Spleen (tissue), 11 donors: Measurements from ENCODE around the gene ADGRG3. TPM values are rescaled to one million over a fixed set of nuclear protein-coding genes. Genes with fewer than 3 reads are reported as not detected.

ENCODE experiments used
- DNase-seq: peaks from one replicate; pipeline ENCODE4 v3.0.0-alpha.2; 2020
- H3K27ac ChIP-seq, 8 donors: fragments of 200-600 bp; sonication (generic) in 7 of 8; 1 replicate in 4 of 8; 2 replicates in 4 of 8; pipeline versions ENCODE4 v1.5.0 to v1.8.0; 2016 to 2021; ENCODE audit warnings: inconsistent platforms in 4 of 8, mild to moderate bottlenecking in 4 of 8, moderate library complexity in 1 of 8
- H3K27me3 ChIP-seq, 7 donors: fragments of 200-600 bp; sonication (generic) in 6 of 7; replicated peaks in 1 of 7; 1 replicate in 4 of 7; 2 replicates in 3 of 7; pipeline versions ENCODE4 v1.5.0 to v1.8.0; 2016 to 2021; ENCODE audit warnings: inconsistent platforms in 3 of 7, mild to moderate bottlenecking in 1 of 7
- H3K36me3 ChIP-seq, 6 donors: fragments of 200-600 bp; sonication (generic) in 5 of 6; 1 replicate in 4 of 6; 2 replicates in 2 of 6; pipeline versions ENCODE4 v1.5.0 to v1.8.0; 2016 to 2021; ENCODE audit warnings: inconsistent platforms in 2 of 6
- H3K4me1 ChIP-seq, 6 donors: fragments of 200-600 bp; sonication (generic) in 5 of 6; 1 replicate in 3 of 6; 2 replicates in 3 of 6; pipeline versions ENCODE4 v1.5.0 to v1.8.0; 2016 to 2021; ENCODE audit warnings: inconsistent platforms in 3 of 6
- H3K4me3 ChIP-seq, 8 donors: fragments of 200-600 bp; sonication (generic) in 7 of 8; 1 replicate in 4 of 8; 2 replicates in 4 of 8; pipeline versions ENCODE4 v1.5.0 to v1.8.0; 2016 to 2021; ENCODE audit warnings: inconsistent platforms in 4 of 8, mild to moderate bottlenecking in 4 of 8, moderate library complexity in 2 of 8
- H3K9me3 ChIP-seq, 8 donors: fragments of 200-600 bp; sonication (generic) in 7 of 8; 1 replicate in 4 of 8; 2 replicates in 4 of 8; pipeline versions ENCODE4 v1.5.0 to v1.8.0; 2016 to 2021; ENCODE audit warnings: inconsistent platforms in 4 of 8
- CTCF ChIP-seq, 11 experiments: fragments of 200-600 bp in 7 of 11; fragments of 450-650 bp in 4 of 11; sonication (generic) in 4 of 11; IDR thresholded peaks in 8 of 11; conservative IDR thresholded peaks in 3 of 11; 1 replicate in 7 of 11; 2 replicates in 4 of 11; pipeline versions ENCODE4 v1.4.0 to v1.8.0; 2016 to 2021; ENCODE audit warnings: antibody characterized with exemption in 11 of 11, inconsistent platforms in 4 of 11, mild to moderate bottlenecking in 1 of 11
- POLR2A ChIP-seq, 3 donors: fragments of 450-650 bp; IDR thresholded peaks; one replicate each; pipeline ENCODE4 v1.5.1; 2017; ENCODE audit warnings: antibody characterized with exemption in 3 of 3, mild to moderate bottlenecking in 1 of 3
- POLR2AphosphoS5 ChIP-seq, 3 donors: sonication (generic); formaldehyde crosslinking; IDR thresholded peaks; one replicate each; pipeline ENCODE4 v1.5.1; 2017; ENCODE audit warnings: antibody characterized with exemption in 3 of 3
- WGBS, 5 donors: extraction: QIAGEN DNeasy Blood & Tissue Kit in 3 of 5; methylation state at CpG; one replicate each; pipeline versions ENCODE4 v1.1.5 to v1.1.7; 2013 to 2018; 5-methylcytosine and 5-hydroxymethylcytosine counted together
- intact Hi-C: fragments of 100-400 bp; cut with DNase I; formaldehyde crosslinking; loops from one replicate; pipeline ENCODE4 v1.15.0; 2023; ENCODE audit warnings: low total_unique reads
- polyA plus RNA-seq, 3 donors: library from polyadenylated mRNA; stranded (reverse); fragments of 200-250 nt; gene quantifications; one replicate each; pipeline ENCODE4 v1.2.1, GENCODE V29; 2013
- total RNA-seq, 7 donors: library from RNA; depleted of rRNA in 3 of 7; stranded (reverse); fragments of >200 nt in 3 of 7; fragmentation: NEBNext Ultra II Directional in 4 of 7; extraction: Animal tissue kit (Norgen Biotek cat#: 25700) in 4 of 7; gene quantifications; one replicate each; pipeline versions ENCODE4 v1.1.0 to v1.2.1, GENCODE V29; 2016 to 2021
- donor health status: healthy with polysubstance abuse.
- donor health status: DM: no; HTN: no; CAD: no; lungs with moderate emphysema.
- donor health status: DM: no; HTN: no; CAD: no.
- donor health status: Bipolar disorder and iron deficiency.
- donor health status: healthy.
- donor health status: DM: no; HTN: no; CAD: no.
- donor health status: DM: yes; HTN: yes; CAD: no.

Gene ADGRG3
- total and polyA plus RNA-seq, 10 donors, result 2.5 to 116 (median 27.2) TPM

GRCh38 chr16:57672416-57672815 lies 4.3 kb downstream of the ADGRG3 start:
- Histone ChIP-seq H3K27ac (peak overlapping the region in 1 of 8 donors; percentile 81), H3K27me3 (peaks cover 0 to 9% (median 0%) of the 10 kb centered on the region in 7 donors), H3K9me3 (no peaks in the 10 kb centered on the region), H3K4me1 (peaks cover 0 to 42% (median 2%) of the 10 kb centered on the region in 6 donors), H3K36me3 (peaks cover 0 to 33% (median 0%) of the 10 kb centered on the region in 6 donors), H3K4me3 (no peak overlapping the region)
- TF ChIP-seq POLR2AphosphoS5 (IDR thresholded peaks at IDR 0.05) (no peak), POLR2A (IDR thresholded peaks at IDR 0.05) (no peak), CTCF (IDR thresholded peaks at IDR 0.05 in 8 of 11, conservative IDR thresholded peaks at IDR 0.05 in 3 of 11) (no peak)
- intact Hi-C loops, result no loop called here
- WGBS, 5 donors, result 59 to 87% (median 77%) methylated on average over 3 of the region's 3 CpGs
- no peak for DNase-seq

GRCh38 chr16:57672824-57673223 lies 4.7 kb downstream of the ADGRG3 start:
- H3K4me3 ChIP-seq, result no peak overlapping the region
- peaks cover 0 to 37% (median 0%) of the 10 kb centered on the region in 6 donors for H3K36me3 ChIP-seq
- peak overlapping the region in 1 of 8 donors; percentile 81 for H3K27ac ChIP-seq
- DNase-seq, result no peak
- WGBS, 5 donors, result 82 to 92% (median 92%) methylated on average over 2 of the region's 2 CpGs
- peaks cover 0 to 5% (median 0%) of the 10 kb centered on the region in 7 donors for H3K27me3 ChIP-seq
- intact Hi-C loops, result no loop called here
- H3K9me3 ChIP-seq, result no peaks in the 10 kb centered on the region
- TF ChIP-seq POLR2AphosphoS5 (IDR thresholded peaks at IDR 0.05) (no peak), POLR2A (IDR thresholded peaks at IDR 0.05) (no peak), CTCF (IDR thresholded peaks at IDR 0.05 in 8 of 11, conservative IDR thresholded peaks at IDR 0.05 in 3 of 11) (no peak)
- H3K4me1 ChIP-seq, result peaks cover 0 to 42% (median 3%) of the 10 kb centered on the region in 6 donors

GRCh38 chr16:57675741-57676551 lies 7.8 kb downstream of the ADGRG3 start:
- no peaks in the 10 kb centered on the region for H3K27me3 ChIP-seq
- TF ChIP-seq POLR2AphosphoS5 (IDR thresholded peaks at IDR 0.05) (peak in 1 of 3 donors; percentile 9), CTCF (IDR thresholded peaks at IDR 0.05 in 8 of 11, conservative IDR thresholded peaks at IDR 0.05 in 3 of 11) (no peak)
- peak overlapping the region in 5 of 8 donors; percentile 41 to 81 (median 48) for H3K27ac ChIP-seq
- no peaks in the 10 kb centered on the region for H3K9me3 ChIP-seq
- H3K4me1 ChIP-seq, result peaks cover 0 to 55% (median 6%) of the 10 kb centered on the region in 6 donors
- H3K4me3 ChIP-seq, result no peak overlapping the region
- intact Hi-C loops, result no loop called here
- no peak for DNase-seq
- peaks cover 0 to 64% (median 0%) of the 10 kb centered on the region in 6 donors for H3K36me3 ChIP-seq
- WGBS, 5 donors, result 45 to 71% (median 54%) methylated on average over 12 of the region's 12 CpGs

- TF ChIP-seq POLR2A (IDR thresholded peaks at IDR 0.05) (no peak), POLR2AphosphoS5 (IDR thresholded peaks at IDR 0.05) (no peak), CTCF (IDR thresholded peaks at IDR 0.05 in 8 of 11, conservative IDR thresholded peaks at IDR 0.05 in 3 of 11) (no peak)
- intact Hi-C loops, result no loop called here
- Histone ChIP-seq H3K36me3 (peaks cover 0 to 66% (median 0%) of the 10 kb centered on the region in 6 donors), H3K9me3 (no peaks in the 10 kb centered on the region), H3K27ac (peak overlapping the region in 3 of 8 donors; percentile 48 to 81 (median 73)), H3K27me3 (no peaks in the 10 kb centered on the region), H3K4me1 (peaks cover 0 to 49% (median 6%) of the 10 kb centered on the region in 6 donors), H3K4me3 (no peak overlapping the region)
- no peak for DNase-seq
- 81 to 89% (median 85%) methylated on average over 4 of the region's 4 CpGs for WGBS, 5 donors
Measured at GRCh38 chr16:57676553-57677085, 8.5 kb downstream of the ADGRG3 start.
